Measurements from ENCODE around the gene GPR146. TPM values are rescaled to one million over a fixed set of nuclear protein-coding genes. Genes with fewer than 3 reads are reported as not detected.
"Not testable (repeated sequence)": the region's sequence is repeated elsewhere in the genome, so short reads cannot be mapped to it uniquely, and the experiment has no call there.

GPR146 gene
- total RNA-seq, 1 donor from 2014 or later, result 1.9 TPM

DNA sequence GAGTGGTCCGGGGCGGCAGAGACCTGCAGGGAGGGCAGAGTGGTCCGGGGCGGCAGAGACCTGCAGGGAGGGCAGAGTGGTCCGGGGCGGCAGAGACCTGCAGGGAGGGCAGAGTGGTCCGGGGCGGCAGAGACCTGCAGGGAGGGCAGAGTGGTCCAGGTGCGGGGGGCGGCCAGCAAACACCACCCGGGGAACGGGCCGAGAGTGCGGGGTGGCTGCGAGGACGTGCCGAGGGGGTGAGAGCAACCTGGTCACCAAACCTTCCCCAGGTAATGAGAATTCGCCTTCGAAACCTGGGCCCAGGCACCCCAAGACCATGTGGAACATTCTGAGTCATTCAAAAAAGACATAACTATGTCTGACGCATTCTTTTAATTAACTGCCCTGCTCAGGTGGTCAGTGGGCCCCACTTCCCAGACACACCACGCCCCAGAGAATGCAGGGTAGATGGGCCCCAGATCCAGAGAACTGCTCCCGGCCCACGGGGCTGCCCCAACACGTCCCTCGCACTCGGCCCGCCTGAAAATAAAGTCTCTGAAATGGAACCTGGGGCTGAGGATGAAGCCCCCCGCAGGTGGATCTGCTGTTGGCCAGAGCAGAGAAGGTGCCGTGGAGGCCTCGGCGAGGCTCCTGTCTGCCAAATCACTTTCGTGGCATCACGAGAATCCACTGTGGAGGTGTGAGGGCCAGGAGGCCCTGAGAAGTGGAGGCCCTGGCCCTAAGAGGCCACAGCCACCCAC is 12.5 kb upstream of the GPR146 start:
- H3K4me1 Mint-ChIP-seq (ENCODE audit: low read depth), result peaks cover 13% of the 10 kb centered on the region
- no peak for TF ChIP-seq CTCF (IDR thresholded peaks at IDR 0.05; ENCODE audit: unreplicated experiment)
- H3K9me3 Mint-ChIP-seq (ENCODE audit: low read depth), result peaks cover 8% of the 10 kb centered on the region
- H3K4me3 Mint-ChIP-seq (ENCODE audit: low read depth), result no peak overlapping the region
- H3K36me3 Mint-ChIP-seq (ENCODE audit: insufficient read depth), result peaks cover 15% of the 10 kb centered on the region
- DNase-seq (ENCODE audit: low spot score, unreplicated experiment), result no peak
- no peak overlapping the region for H3K27ac Mint-ChIP-seq
- H3K27me3 Mint-ChIP-seq, result no peaks in the 10 kb centered on the region

DNA sequence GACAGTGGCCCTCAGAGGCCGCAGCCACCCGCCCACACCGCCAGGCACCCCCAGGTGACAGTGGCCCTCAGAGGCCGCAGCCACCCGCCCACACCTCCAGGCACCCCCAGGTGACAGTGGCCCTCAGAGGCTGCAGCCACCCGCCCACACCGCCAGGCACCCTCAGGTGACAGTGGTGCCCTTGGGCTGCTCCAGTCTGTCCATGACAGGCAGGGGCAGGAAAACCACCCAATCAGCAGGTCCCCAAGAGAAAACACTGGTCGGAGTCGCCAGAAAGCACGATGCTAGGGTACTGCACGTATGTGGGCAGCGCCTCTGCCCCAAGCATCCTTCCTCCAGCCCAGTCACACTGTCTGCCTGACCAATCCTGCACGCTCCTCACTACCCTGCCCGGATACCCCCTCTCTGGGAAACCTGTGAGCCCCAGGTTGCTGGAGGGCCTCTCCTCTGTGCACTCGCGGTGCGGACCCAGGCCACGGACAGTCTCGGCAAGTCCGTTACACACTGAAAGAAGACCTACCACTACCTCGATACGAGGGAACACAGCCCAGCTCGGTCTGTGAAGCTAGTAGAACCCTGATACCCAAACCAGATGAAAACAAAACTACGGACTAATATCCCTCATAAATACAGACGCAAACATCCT is 11.7 kb upstream of the GPR146 start:
- peaks cover 9% of the 10 kb centered on the region for H3K4me1 Mint-ChIP-seq (ENCODE audit: low read depth)
- DNase-seq (ENCODE audit: low spot score, unreplicated experiment), result no peak
- H3K9me3 Mint-ChIP-seq (ENCODE audit: low read depth), result peaks cover 8% of the 10 kb centered on the region
- peak overlapping the region; percentile 81 for H3K27ac Mint-ChIP-seq
- H3K27me3 Mint-ChIP-seq, result no peaks in the 10 kb centered on the region
- H3K4me3 Mint-ChIP-seq (ENCODE audit: low read depth), result no peak overlapping the region
- H3K36me3 Mint-ChIP-seq (ENCODE audit: insufficient read depth), result peaks cover 14% of the 10 kb centered on the region
- TF ChIP-seq CTCF (IDR thresholded peaks at IDR 0.05; ENCODE audit: unreplicated experiment), result no peak

GRCh38 chr7:1033546-1034145 is 10.7 kb upstream of the GPR146 start:
- DNase-seq (ENCODE audit: low spot score, unreplicated experiment), result no peak
- H3K4me3 Mint-ChIP-seq (ENCODE audit: low read depth), result no peak overlapping the region
- H3K27me3 Mint-ChIP-seq, result no peaks in the 10 kb centered on the region
- peaks cover 14% of the 10 kb centered on the region for H3K36me3 Mint-ChIP-seq (ENCODE audit: insufficient read depth)
- H3K9me3 Mint-ChIP-seq (ENCODE audit: low read depth), result peaks cover 8% of the 10 kb centered on the region
- no peak for TF ChIP-seq CTCF (IDR thresholded peaks at IDR 0.05; ENCODE audit: unreplicated experiment)
- H3K4me1 Mint-ChIP-seq (ENCODE audit: low read depth), result peaks cover 9% of the 10 kb centered on the region
- H3K27ac Mint-ChIP-seq, result no peak overlapping the region

- peaks cover 14% of the 10 kb centered on the region for H3K36me3 Mint-ChIP-seq (ENCODE audit: insufficient read depth)
- not testable (repeated sequence) for H3K27me3 Mint-ChIP-seq; H3K9me3 Mint-ChIP-seq (ENCODE audit: low read depth); H3K4me1 Mint-ChIP-seq (ENCODE audit: low read depth); H3K4me3 Mint-ChIP-seq (ENCODE audit: low read depth); H3K27ac Mint-ChIP-seq; DNase-seq (ENCODE audit: low spot score, unreplicated experiment)
Measured at GRCh38 chr7:1034769-1035168, 9.6 kb upstream of the GPR146 start.

DNA sequence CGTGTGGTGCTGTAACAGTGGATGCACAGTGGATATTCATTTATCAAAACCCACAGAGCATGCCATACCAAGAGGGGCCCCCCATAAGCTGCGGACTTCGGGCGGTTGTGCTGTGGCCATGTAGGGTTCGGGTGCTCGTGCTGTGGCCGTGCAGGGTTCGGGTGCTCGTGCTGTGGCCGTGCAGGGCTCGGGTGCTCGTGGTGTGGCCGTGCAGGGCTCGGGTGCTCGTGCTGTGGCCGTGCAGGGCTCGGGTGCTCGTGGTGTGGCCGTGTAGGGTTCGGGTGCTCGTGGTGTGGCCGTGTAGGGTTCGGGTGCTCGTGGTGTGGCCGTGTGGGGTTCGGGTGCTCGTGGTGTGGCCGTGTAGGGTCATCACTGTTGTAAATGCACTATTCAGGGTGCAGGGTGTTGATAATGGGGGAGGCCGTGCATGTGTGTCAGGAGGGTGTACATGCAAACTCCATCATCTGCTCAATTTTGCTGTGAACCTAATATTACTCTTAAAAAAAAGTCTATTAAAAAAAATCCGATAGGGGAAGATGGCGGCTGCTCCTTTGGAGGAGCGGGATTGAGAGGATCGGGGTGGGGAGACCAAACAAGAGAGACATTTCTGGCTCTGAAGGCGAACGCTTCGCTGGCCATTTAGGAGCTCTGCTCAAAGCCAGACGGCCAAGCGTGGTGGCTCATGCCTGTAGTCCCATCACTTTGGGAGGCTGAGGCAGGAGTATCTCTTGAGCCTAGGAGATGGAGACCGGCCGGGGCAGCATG is 8.0 kb upstream of the GPR146 start:
- not testable (repeated sequence) for H3K4me3 Mint-ChIP-seq (ENCODE audit: low read depth); H3K4me1 Mint-ChIP-seq (ENCODE audit: low read depth); H3K27me3 Mint-ChIP-seq; H3K9me3 Mint-ChIP-seq (ENCODE audit: low read depth); DNase-seq (ENCODE audit: low spot score, unreplicated experiment); H3K27ac Mint-ChIP-seq
- H3K36me3 Mint-ChIP-seq (ENCODE audit: insufficient read depth), result peaks cover 14% of the 10 kb centered on the region

DNA sequence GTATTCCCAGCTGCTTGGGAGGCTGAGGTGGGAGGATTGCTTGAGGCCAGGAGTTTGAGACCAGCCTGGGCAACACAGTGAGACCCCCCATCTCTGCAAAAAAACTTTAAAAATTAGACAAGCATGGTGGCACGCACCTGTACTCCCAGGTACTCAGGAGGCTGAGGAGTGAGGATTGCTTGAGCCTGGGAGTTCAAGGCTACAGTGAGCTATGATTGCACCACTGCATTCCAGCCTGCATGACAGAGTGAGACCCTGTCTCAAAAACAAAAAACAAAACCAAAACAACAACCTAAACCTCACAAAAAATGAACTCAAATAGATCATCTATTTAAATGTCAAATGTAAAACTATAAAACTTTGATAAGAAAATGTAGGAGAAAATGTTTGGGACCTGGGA is 4.1 kb upstream of the GPR146 start:
- H3K4me1 Mint-ChIP-seq (ENCODE audit: low read depth), result peaks cover 24% of the 10 kb centered on the region
- not testable (repeated sequence) for H3K9me3 Mint-ChIP-seq (ENCODE audit: low read depth); H3K27ac Mint-ChIP-seq; H3K27me3 Mint-ChIP-seq; H3K4me3 Mint-ChIP-seq (ENCODE audit: low read depth); DNase-seq (ENCODE audit: low spot score, unreplicated experiment); H3K36me3 Mint-ChIP-seq (ENCODE audit: insufficient read depth)
